Mesenchymal stem cell (in vitro differentiated cells and primary cell): ENCODE results near the gene ITGA2B.

Source experiments
- DNase-seq: peaks from one replicate; pipeline ENCODE4 v3.0.0-alpha.2; 2013
- H2AFZ ChIP-seq: one replicate; pipeline ENCODE4 v1.6.1; 2013; ENCODE audit warnings: low read depth, mild to moderate bottlenecking, control low read depth, inconsistent platforms, low read length, moderate library complexity
- H2AK5ac ChIP-seq: 2 replicates; pipeline ENCODE4 v1.6.1; 2013; ENCODE audit warnings: low read length, moderate library complexity, mild to moderate bottlenecking, inconsistent platforms; ENCODE audit not compliant: severe bottlenecking
- H2BK120ac ChIP-seq: one replicate; pipeline ENCODE4 v1.6.1; 2013; ENCODE audit warnings: low read depth, mild to moderate bottlenecking, inconsistent platforms, low read length, moderate library complexity
- H2BK12ac ChIP-seq, 2 experiments: one replicate each; pipeline ENCODE4 v1.6.1; 2013; ENCODE audit warnings: inconsistent platforms in 2 of 2, low read length in 2 of 2, mild to moderate bottlenecking in 2 of 2, moderate library complexity in 2 of 2, control low read depth in 1 of 2
- H2BK15ac ChIP-seq: one replicate; pipeline ENCODE4 v1.6.1; 2013; ENCODE audit warnings: mild to moderate bottlenecking, low read depth, inconsistent platforms; ENCODE audit not compliant: poor library complexity, severe bottlenecking
- H2BK5ac ChIP-seq: 2 replicates; pipeline ENCODE4 v1.6.1; 2013; ENCODE audit warnings: low read depth, mild to moderate bottlenecking, low read length, control low read depth, inconsistent platforms; ENCODE audit not compliant: poor library complexity, severe bottlenecking
- H3K14ac ChIP-seq, 2 experiments: one replicate each; pipeline ENCODE4 v1.6.1; 2013; ENCODE audit warnings: inconsistent platforms in 2 of 2, low read length in 2 of 2, control low read depth in 1 of 2, mild to moderate bottlenecking in 1 of 2, moderate library complexity in 1 of 2
- H3K18ac ChIP-seq, 2 experiments: one replicate each; pipeline ENCODE4 v1.6.1; 2013; ENCODE audit warnings: inconsistent platforms in 2 of 2, low read length in 2 of 2, control low read depth in 1 of 2, low read depth in 1 of 2, mild to moderate bottlenecking in 1 of 2
- H3K23ac ChIP-seq, 2 experiments: one replicate each; pipeline ENCODE4 v1.6.1; 2013; ENCODE audit warnings: inconsistent platforms in 2 of 2, low read length in 2 of 2, mild to moderate bottlenecking in 2 of 2, moderate library complexity in 2 of 2, control low read depth in 1 of 2
- H3K27ac ChIP-seq: 2 replicates; pipeline ENCODE4 v1.5.1; 2013; ENCODE audit warnings: mild to moderate bottlenecking, moderate library complexity, low read length, control low read depth, inconsistent platforms; ENCODE audit not compliant: poor library complexity, severe bottlenecking
- H3K27me3 ChIP-seq, 2 experiments: 2 replicates each; pipeline versions ENCODE4 v1.6.1 to v1.7.0; 2013; ENCODE audit warnings: low read length in 2 of 2, mild to moderate bottlenecking in 2 of 2, moderate library complexity in 2 of 2, control low read depth in 1 of 2, inconsistent platforms in 1 of 2; ENCODE audit not compliant: control insufficient read depth in 1 of 2, insufficient read depth in 1 of 2
- H3K36me3 ChIP-seq, 2 experiments: 2 replicates each; pipeline versions ENCODE4 v1.6.1 to v1.7.0; 2013; ENCODE audit warnings: low read length in 2 of 2, control low read depth in 1 of 2, inconsistent platforms in 1 of 2, low read depth in 1 of 2, mild to moderate bottlenecking in 1 of 2; ENCODE audit not compliant: insufficient read depth in 2 of 2, control insufficient read depth in 1 of 2
- H3K4ac ChIP-seq, 2 experiments: one replicate each; pipeline ENCODE4 v1.6.1; 2013; ENCODE audit warnings: inconsistent platforms in 2 of 2, low read length in 2 of 2, mild to moderate bottlenecking in 2 of 2, moderate library complexity in 2 of 2, control low read depth in 1 of 2, low read depth in 1 of 2
- H3K4me1 ChIP-seq: 2 replicates; pipeline ENCODE4 v1.6.1; 2013; ENCODE audit warnings: low read depth, low read length, control low read depth; ENCODE audit not compliant: control insufficient read depth, insufficient read depth
- H3K4me2 ChIP-seq: 2 replicates; pipeline ENCODE4 v1.6.1; 2013; ENCODE audit warnings: low read length, mild to moderate bottlenecking, inconsistent platforms; ENCODE audit not compliant: poor library complexity, severe bottlenecking
- H3K4me3 ChIP-seq, 2 experiments: 2 replicates each; pipeline versions ENCODE4 v1.5.1 to v1.7.0; 2013; ENCODE audit warnings: low read length in 2 of 2, mild to moderate bottlenecking in 2 of 2, control low read depth in 1 of 2, low read depth in 1 of 2; ENCODE audit not compliant: insufficient read depth in 1 of 2
- H3K79me1 ChIP-seq: replicated peaks from 2 replicates; pipeline ENCODE4 v1.6.1; 2013; ENCODE audit warnings: mild to moderate bottlenecking, control low read depth, low read length, inconsistent platforms; ENCODE audit not compliant: poor library complexity, severe bottlenecking
- H3K9ac ChIP-seq: 2 replicates; pipeline ENCODE4 v1.7.0; 2013; ENCODE audit warnings: mild to moderate bottlenecking, low read length, moderate library complexity
- H3K9me3 ChIP-seq: 2 replicates; pipeline ENCODE4 v1.7.0; 2013; ENCODE audit warnings: mild to moderate bottlenecking, low read length; ENCODE audit not compliant: control insufficient read depth
- H4K8ac ChIP-seq: one replicate; pipeline ENCODE4 v1.6.1; 2013; ENCODE audit warnings: inconsistent platforms, mild to moderate bottlenecking, low read length, moderate library complexity
- H4K91ac ChIP-seq: one replicate; pipeline ENCODE4 v1.6.1; 2013; ENCODE audit warnings: mild to moderate bottlenecking, low read length, inconsistent platforms
- WGBS: methylation state at CpG from one replicate; pipeline ENCODE4 v1.1.7; 2013; ENCODE audit warnings: mixed read lengths; 5-methylcytosine and 5-hydroxymethylcytosine counted together

Gene ITGA2B

GRCh38 chr17:44324092-44324570, 65.3 kb downstream of the ITGA2B start:
- Histone ChIP-seq H3K4me3 (peak overlapping the region; percentile 92), H2BK5ac (no peak overlapping the region), H3K4me2 (peak overlapping the region; percentile 96), H4K91ac (peak overlapping the region; percentile 28), H3K79me1 (peaks cover 28% of the 10 kb centered on the region), H3K23ac (peak overlapping the region; percentile 65 to 98), H3K9ac (peak overlapping the region; percentile 87), H2BK120ac (no peak overlapping the region), H3K4me1 (peaks cover 20% of the 10 kb centered on the region), H3K9me3 (no peaks in the 10 kb centered on the region), H3K27me3 (no peaks in the 10 kb centered on the region), H3K27ac (no peak overlapping the region), H2AFZ (peak overlapping the region; percentile 82), H2BK12ac (peak overlapping the region in 1 of 2 experiments; percentile 77), H2AK5ac (no peak overlapping the region), H4K8ac (peak overlapping the region; percentile 33), H3K14ac (peak overlapping the region in 1 of 2 experiments; percentile 92), H3K18ac (peak overlapping the region in 1 of 2 experiments; percentile 85), H2BK15ac (peak overlapping the region; percentile 65), H3K4ac (peak overlapping the region; percentile 21 to 90), H3K36me3 (peaks cover 33 to 36% of the 10 kb centered on the region in 2 experiments)
- peak; percentile 22 for DNase-seq
- 3% methylated on average over 35 of the region's 38 CpGs for WGBS

DNA sequence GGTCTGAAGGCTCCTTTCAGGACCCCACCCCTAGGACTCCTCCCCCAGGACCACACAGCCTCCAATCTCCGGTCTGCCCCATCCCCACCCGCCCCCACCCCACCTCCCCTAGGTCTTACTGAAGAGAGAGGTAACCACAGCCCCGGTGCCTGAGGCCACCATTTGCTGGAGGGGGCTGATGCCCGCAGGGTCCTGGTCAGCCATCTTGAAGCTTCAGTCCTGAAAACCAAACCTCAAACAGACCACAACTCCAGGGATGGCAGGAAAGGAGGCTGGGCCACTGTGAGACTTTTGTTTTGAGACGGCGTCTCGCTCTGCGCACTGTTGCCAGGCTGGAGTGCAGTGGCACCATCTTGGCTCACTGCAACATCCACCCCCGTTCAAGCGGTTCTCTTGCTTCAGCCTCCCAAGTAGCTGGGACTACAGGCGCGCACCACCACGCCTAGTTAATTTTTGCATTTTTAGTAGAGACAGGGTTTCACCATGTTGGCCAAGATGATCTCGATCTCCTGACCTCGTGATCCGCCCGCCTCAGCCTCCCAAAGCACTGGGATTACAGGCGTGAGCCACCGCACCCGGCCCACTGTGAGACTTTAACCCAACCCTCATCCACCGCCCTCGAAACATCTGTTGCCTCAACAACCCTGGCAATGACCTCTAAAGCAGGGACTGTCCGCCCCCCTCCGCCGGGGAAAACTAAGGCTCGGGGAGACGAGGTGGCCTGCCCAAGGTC, 65.9 kb downstream of the ITGA2B start:
- Histone ChIP-seq H3K27me3 (no peaks in the 10 kb centered on the region), H3K18ac (peak overlapping the region in 1 of 2 experiments; percentile 53), H2AK5ac (no peak overlapping the region), H2BK12ac (peak overlapping the region in 1 of 2 experiments; percentile 77), H2BK15ac (peak overlapping the region; percentile 65), H3K4me3 (peak overlapping the region; percentile 92), H2BK5ac (no peak overlapping the region), H3K4ac (peak overlapping the region; percentile 21 to 90), H3K23ac (peak overlapping the region; percentile 65 to 98), H2AFZ (no peak overlapping the region), H4K8ac (no peak overlapping the region), H3K14ac (peak overlapping the region in 1 of 2 experiments; percentile 92), H4K91ac (peak overlapping the region; percentile 28), H3K27ac (no peak overlapping the region), H3K9ac (peak overlapping the region; percentile 87), H3K4me1 (peaks cover 20% of the 10 kb centered on the region), H3K79me1 (peaks cover 28% of the 10 kb centered on the region), H3K4me2 (peak overlapping the region; percentile 96), H3K9me3 (no peaks in the 10 kb centered on the region), H2BK120ac (no peak overlapping the region), H3K36me3 (peaks cover 33 to 41% of the 10 kb centered on the region in 2 experiments)
- 75% methylated on average over 24 of the region's 27 CpGs for WGBS
- DNase-seq, result no peak

DNA sequence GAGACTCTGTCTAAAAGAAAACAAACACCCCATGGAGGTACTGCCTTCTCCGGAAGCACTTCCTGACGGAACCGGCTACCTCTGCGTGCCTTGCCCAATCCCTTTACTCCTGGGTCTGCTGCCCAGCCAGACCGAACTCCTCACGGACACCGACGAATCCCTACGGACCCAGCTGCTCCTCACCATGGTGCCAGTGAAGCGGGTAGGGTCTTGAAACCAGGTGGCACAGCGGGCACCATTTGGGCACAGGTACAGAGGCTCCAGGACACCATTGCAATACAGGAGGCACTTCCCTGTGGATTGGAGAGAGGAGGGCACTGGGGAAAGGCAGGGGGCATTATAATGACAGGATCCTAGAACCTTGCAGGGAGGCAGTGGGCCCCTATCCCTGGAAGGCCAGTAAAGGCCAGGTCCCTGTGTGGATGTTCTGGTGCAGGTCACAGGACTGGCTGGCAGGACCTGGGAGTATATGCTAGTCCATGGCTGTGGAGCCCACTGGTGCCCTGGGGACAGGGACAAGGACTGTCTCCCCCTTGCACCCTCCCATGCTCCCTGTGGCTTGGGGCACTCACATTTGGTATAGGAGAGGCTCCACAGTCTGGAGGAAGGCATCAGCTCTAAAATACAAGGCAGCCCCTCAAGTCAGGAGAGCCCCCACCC, 67.1 kb downstream of the ITGA2B start:
- Histone ChIP-seq H3K36me3 (peaks cover 33 to 48% of the 10 kb centered on the region in 2 experiments), H3K14ac (no peak overlapping the region), H2BK5ac (no peak overlapping the region), H3K4me2 (no peak overlapping the region), H2BK120ac (no peak overlapping the region), H3K27ac (no peak overlapping the region), H2AK5ac (no peak overlapping the region), H3K79me1 (peaks cover 28% of the 10 kb centered on the region), H3K9me3 (no peaks in the 10 kb centered on the region), H3K27me3 (peaks cover 8 to 10% of the 10 kb centered on the region in 2 experiments), H2BK15ac (no peak overlapping the region), H3K23ac (no peak overlapping the region), H2AFZ (no peak overlapping the region), H3K18ac (no peak overlapping the region), H4K91ac (no peak overlapping the region), H3K4me3 (no peak overlapping the region), H3K4ac (no peak overlapping the region), H3K4me1 (peaks cover 20% of the 10 kb centered on the region), H3K9ac (no peak overlapping the region), H2BK12ac (no peak overlapping the region), H4K8ac (no peak overlapping the region)
- no peak for DNase-seq
- 97% methylated on average over 11 of the region's 11 CpGs for WGBS
